Uterus (tissue), 4 donors: ENCODE results near the gene STK11. TPM values are rescaled to one million over a fixed set of nuclear protein-coding genes. Genes with fewer than 3 reads are reported as not detected.

Source experiments
- DNase-seq, 2 donors: peaks; one replicate each; pipeline ENCODE4 v3.0.0-alpha.2; 2019 to 2020
- H3K27ac ChIP-seq, 2 donors: fragments of 200-600 bp; sonication (generic); 1 replicate in 1 of 2; 2 replicates in 1 of 2; pipeline ENCODE4 v1.5.1; 2016 to 2018
- H3K27me3 ChIP-seq, 2 donors: fragments of 200-600 bp; sonication (generic); one replicate each; pipeline ENCODE4 v1.5.1; 2018 to 2019; ENCODE audit warnings: control low read depth in 1 of 2
- H3K36me3 ChIP-seq, 2 donors: fragments of 200-600 bp; sonication (generic); one replicate each; pipeline ENCODE4 v1.5.1; 2019; ENCODE audit warnings: control low read depth in 1 of 2
- H3K4me1 ChIP-seq, 2 donors: fragments of 200-600 bp; sonication (generic); one replicate each; pipeline ENCODE4 v1.5.1; 2018 to 2019; ENCODE audit warnings: control low read depth in 1 of 2
- H3K4me3 ChIP-seq, 2 donors: fragments of 200-600 bp; sonication (generic); 1 replicate in 1 of 2; 2 replicates in 1 of 2; pipeline ENCODE4 v1.5.1; 2018 to 2019; ENCODE audit warnings: mild to moderate bottlenecking in 1 of 2
- H3K9me3 ChIP-seq, 2 donors: fragments of 200-600 bp; sonication (generic); one replicate each; pipeline ENCODE4 v1.5.1; 2019; ENCODE audit warnings: control low read depth in 1 of 2
- POLR2A ChIP-seq, 2 donors: fragments of 450-650 bp; IDR thresholded peaks; one replicate each; pipeline ENCODE4 v1.6.1; 2016; ENCODE audit warnings: antibody characterized with exemption in 2 of 2, mild to moderate bottlenecking in 1 of 2, moderate library complexity in 1 of 2
- intact Hi-C: fragments of 100-400 bp; cut with DNase I; formaldehyde crosslinking; loops from one replicate; pipeline ENCODE4 v1.15.1; 2023; ENCODE audit warnings: low total_unique reads
- total RNA-seq, 4 donors: library from RNA; depleted of rRNA in 3 of 4; stranded (reverse); fragments of >200 nt in 3 of 4; gene quantifications; one replicate each; pipeline versions ENCODE4 v1.1.0 to v1.2.4, GENCODE V29; 2014 to 2023
- TF ChIP-seq, protein P1 (sequence below), 4 experiments: fragments of 200-600 bp in 2 of 4; fragments of 450-650 bp in 2 of 4; sonication (generic) in 2 of 4; IDR thresholded peaks; one replicate each; pipeline ENCODE4 v1.5.1; 2016 to 2019; ENCODE audit warnings: antibody characterized with exemption in 4 of 4, mild to moderate bottlenecking in 2 of 4, moderate library complexity in 1 of 4
- donor health status: DM: yes; HTN: yes; CAD: no.

Gene STK11
- total RNA-seq, 4 donors from 2014 or later, result 17.4 to 62.8 (median 43.3) TPM

- no peak overlapping the region for H3K4me3 ChIP-seq
- peak in 1 of 2 donors; percentile 46 for DNase-seq
Measured at GRCh38 chr19:1262623-1263123, 57.1 kb downstream of the STK11 start.

DNA sequence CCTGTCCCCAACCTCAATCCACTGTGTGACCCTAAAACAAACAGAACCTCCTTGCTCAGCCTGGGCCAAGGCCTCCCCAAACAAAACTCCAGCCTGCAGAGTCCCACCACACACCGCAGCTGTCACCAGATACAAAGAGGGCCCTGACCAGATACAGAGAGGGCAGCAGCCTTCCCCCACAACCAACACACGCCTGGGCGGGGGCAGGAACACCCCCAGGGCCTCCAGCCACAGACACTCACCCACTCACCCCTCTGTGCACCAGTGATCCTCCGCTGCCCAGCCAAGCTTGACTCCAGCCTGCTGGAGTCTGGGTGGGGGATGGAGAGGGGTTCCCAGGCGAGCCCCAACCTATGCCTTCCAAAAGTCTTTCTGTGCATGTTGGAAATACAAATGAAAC lies 57.6 kb downstream of the STK11 start:
- H3K4me1 ChIP-seq, result peaks cover 35 to 65% of the 10 kb centered on the region in 2 donors
- H3K36me3 ChIP-seq, result no peaks in the 10 kb centered on the region
- H3K4me3 ChIP-seq, result no peak overlapping the region
- TF ChIP-seq, protein P1, sequence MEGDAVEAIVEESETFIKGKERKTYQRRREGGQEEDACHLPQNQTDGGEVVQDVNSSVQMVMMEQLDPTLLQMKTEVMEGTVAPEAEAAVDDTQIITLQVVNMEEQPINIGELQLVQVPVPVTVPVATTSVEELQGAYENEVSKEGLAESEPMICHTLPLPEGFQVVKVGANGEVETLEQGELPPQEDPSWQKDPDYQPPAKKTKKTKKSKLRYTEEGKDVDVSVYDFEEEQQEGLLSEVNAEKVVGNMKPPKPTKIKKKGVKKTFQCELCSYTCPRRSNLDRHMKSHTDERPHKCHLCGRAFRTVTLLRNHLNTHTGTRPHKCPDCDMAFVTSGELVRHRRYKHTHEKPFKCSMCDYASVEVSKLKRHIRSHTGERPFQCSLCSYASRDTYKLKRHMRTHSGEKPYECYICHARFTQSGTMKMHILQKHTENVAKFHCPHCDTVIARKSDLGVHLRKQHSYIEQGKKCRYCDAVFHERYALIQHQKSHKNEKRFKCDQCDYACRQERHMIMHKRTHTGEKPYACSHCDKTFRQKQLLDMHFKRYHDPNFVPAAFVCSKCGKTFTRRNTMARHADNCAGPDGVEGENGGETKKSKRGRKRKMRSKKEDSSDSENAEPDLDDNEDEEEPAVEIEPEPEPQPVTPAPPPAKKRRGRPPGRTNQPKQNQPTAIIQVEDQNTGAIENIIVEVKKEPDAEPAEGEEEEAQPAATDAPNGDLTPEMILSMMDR (IDR thresholded peaks at IDR 0.05), result no peak
- no peak for TF ChIP-seq POLR2A (IDR thresholded peaks at IDR 0.05)
- intact Hi-C loops, result no loop called here
- no peaks in the 10 kb centered on the region for H3K27me3 ChIP-seq
- H3K9me3 ChIP-seq, result no peaks in the 10 kb centered on the region
- no peak for DNase-seq
- H3K27ac ChIP-seq, result peak overlapping the region; percentile 94 to 95

More at GRCh38 chr19:1262623-1263123, 57.1 kb downstream of the STK11 start:
- TF ChIP-seq, protein P1 (IDR thresholded peaks at IDR 0.05), result no peak
- no peaks in the 10 kb centered on the region for H3K36me3 ChIP-seq
- H3K9me3 ChIP-seq, result no peaks in the 10 kb centered on the region
- H3K4me1 ChIP-seq, result peaks cover 30 to 62% of the 10 kb centered on the region in 2 donors
- intact Hi-C loops, result no loop called here
- peak overlapping the region; percentile 94 to 95 for H3K27ac ChIP-seq
- no peaks in the 10 kb centered on the region for H3K27me3 ChIP-seq

GRCh38 chr19:1264801-1265614 lies 59.4 kb downstream of the STK11 start:
- no peak overlapping the region for H3K4me3 ChIP-seq
- no peaks in the 10 kb centered on the region for H3K36me3 ChIP-seq
- peaks cover 32 to 56% of the 10 kb centered on the region in 2 donors for H3K4me1 ChIP-seq
- peak overlapping the region; percentile 90 to 91 for H3K27ac ChIP-seq
- no peaks in the 10 kb centered on the region for H3K27me3 ChIP-seq
- peak; percentile 85 to 88 for DNase-seq
- intact Hi-C loops, result no loop called here
- TF ChIP-seq POLR2A (IDR thresholded peaks at IDR 0.05), result no peak
- H3K9me3 ChIP-seq, result no peaks in the 10 kb centered on the region

- Histone ChIP-seq H3K4me3 (peak overlapping the region; percentile 22 to 48), H3K27me3 (no peaks in the 10 kb centered on the region), H3K9me3 (no peaks in the 10 kb centered on the region), H3K27ac (peak overlapping the region; percentile 90 to 91), H3K36me3 (no peaks in the 10 kb centered on the region), H3K4me1 (peaks cover 30 to 57% of the 10 kb centered on the region in 2 donors)
- DNase-seq, result peak; percentile 71 to 75
- TF ChIP-seq, protein P1 (IDR thresholded peaks at IDR 0.05), result no peak
- no peak for TF ChIP-seq POLR2A (IDR thresholded peaks at IDR 0.05)
- intact Hi-C loops, result loop anchor here (1.0 kb wide), 1 partner anchor 21 kb away; no protein-coding TSS in a partner anchor
Measured at GRCh38 chr19:1265615-1266128, 60.1 kb downstream of the STK11 start.

- peak overlapping the region; percentile 22 to 48 for H3K4me3 ChIP-seq
- no peaks in the 10 kb centered on the region for H3K36me3 ChIP-seq
- no peaks in the 10 kb centered on the region for H3K9me3 ChIP-seq
- intact Hi-C loops, result loop anchor here (1.0 kb wide), 1 partner anchor 22 kb away; no protein-coding TSS in a partner anchor
- peaks cover 36 to 59% of the 10 kb centered on the region in 2 donors for H3K4me1 ChIP-seq
- TF ChIP-seq, protein P1 (IDR thresholded peaks at IDR 0.05), result no peak
- TF ChIP-seq POLR2A (IDR thresholded peaks at IDR 0.05), result no peak
- H3K27me3 ChIP-seq, result no peaks in the 10 kb centered on the region
- peak overlapping the region; percentile 90 to 91 for H3K27ac ChIP-seq
- peak; percentile 86 to 92 for DNase-seq
Measured at GRCh38 chr19:1266129-1266915, 60.7 kb downstream of the STK11 start.
